Erythroblast (primary cell): ENCODE results near the gene OR52E4.

Experiments used
- DNase-seq, 2 experiments: peaks; one replicate each; lab custom pipeline; 2025; lab: John Stamatoyannopoulos, UW
- GATA1 ChIP-seq: IDR thresholded peaks from 2 replicates; pipeline ENCODE4 v1.6.1; 2011; ENCODE audit warnings: low read depth, mild to moderate bottlenecking, control low read depth, low read length, moderate library complexity
- POLR2A ChIP-seq: IDR thresholded peaks from 2 replicates; pipeline ENCODE4 v1.6.1; 2011; ENCODE audit warnings: mild to moderate bottlenecking, low read length

The OR52E4 gene

DNA sequence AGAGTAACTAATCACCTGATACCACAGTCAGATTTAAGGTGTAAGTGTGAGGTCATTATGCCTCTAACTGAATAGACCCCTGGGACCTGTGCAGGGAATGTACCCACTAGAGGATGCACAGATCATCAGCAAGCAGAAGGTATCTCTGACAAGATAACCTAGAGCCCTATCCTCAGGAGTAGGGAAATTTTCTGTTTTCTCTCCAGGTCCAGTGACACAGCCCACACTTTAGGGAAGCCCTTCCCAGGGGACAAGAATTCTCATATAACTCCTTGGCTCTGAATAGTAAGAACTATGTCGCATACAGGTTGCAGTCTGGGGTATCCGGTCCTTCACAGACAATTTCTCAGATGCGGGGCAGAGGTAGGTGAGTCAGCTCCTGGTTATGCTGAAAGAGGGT is 12.5 kb downstream of the OR52E4 start, which contains the start of gene OR52E5:
OR52E5 (plus strand) TSS at position 301 of the 400 bp plus-strand sequence. CDS start 7,569 bp downstream, outside the sequence.
- no peak for DNase-seq
- TF ChIP-seq POLR2A (no peak), GATA1 (no peak)

- DNase-seq = no peak
- no peak for TF ChIP-seq POLR2A
- no peak for TF ChIP-seq GATA1
Measured at GRCh38 chr11:5899534-5899933, 19.1 kb downstream of the OR52E4 start.

GRCh38 chr11:5910540-5910939 is 30.1 kb downstream of the OR52E4 start:
- DNase-seq = no peak
- TF ChIP-seq GATA1 (no peak), POLR2A (no peak)

- peak in 1 of 2 experiments; percentile 3 for DNase-seq
- no peak for TF ChIP-seq GATA1
- no peak for TF ChIP-seq POLR2A
Measured at GRCh38 chr11:5922749-5923426, 42.5 kb downstream of the OR52E4 start.

- no peak for DNase-seq
- no peak for TF ChIP-seq GATA1
- no peak for TF ChIP-seq POLR2A
Measured at GRCh38 chr11:5923427-5923776, 43.0 kb downstream of the OR52E4 start.

DNA sequence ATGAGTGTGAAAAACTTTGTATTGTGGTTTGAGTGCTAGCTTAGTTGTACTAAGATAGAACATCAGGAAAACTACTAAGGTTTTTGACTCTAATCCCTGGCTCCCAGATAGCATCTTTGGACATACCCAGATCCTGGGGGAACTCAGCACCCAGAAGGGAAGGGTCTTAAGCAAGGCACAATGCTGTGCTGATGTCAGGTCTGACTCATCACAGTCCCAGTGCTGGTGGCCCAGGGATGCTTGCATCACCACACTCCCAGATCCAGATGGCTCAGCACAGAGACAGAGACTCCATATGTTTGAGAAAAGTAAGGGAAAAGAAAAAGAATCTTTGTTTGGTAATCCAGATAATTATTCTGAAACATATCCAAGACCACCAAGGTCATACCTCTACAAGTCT is 43.4 kb downstream of the OR52E4 start:
- TF ChIP-seq GATA1 (no peak), POLR2A (no peak)
- no peak for DNase-seq

DNA sequence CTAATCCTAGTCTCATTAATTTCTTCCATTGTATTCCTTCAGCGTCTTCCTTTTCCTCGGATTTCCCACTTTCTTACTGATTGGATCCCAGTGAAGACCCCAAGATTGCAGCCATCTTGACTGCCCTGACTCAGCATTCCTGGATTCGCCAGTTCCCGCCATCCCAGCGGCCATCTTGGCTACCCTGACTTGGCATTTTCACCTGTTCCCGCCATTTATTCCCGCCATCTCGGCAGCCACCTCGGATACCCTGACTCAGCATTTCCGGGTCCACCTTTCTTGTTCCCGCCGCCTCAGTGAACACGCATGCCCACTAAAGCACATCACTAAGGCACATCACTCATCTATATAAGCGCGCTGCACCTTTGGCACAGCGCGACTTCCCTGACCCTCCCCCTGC is 47.8 kb downstream of the OR52E4 start:
- no peak for DNase-seq
- TF ChIP-seq POLR2A = no peak
- TF ChIP-seq GATA1 = no peak

DNA sequence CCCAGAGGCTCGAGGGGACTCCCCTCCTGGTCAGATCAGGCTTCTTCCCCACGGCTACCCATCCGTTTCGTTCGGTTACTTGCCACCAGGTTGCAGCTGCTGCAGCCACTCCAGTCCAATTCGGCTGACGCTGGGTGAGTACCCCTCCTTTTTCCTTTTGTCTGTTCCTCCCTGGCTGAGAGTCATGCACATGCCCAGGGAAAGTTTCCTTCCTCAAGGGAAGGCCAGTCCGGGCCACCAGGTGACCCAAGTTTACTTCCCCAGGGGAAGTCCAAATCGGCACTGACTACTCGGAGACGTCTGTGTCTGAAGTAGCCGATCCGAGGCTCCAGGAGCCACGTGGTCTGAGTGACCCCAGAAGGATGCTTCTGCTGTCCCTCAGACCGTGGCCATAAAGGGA is 48.4 kb downstream of the OR52E4 start:
- DNase-seq = no peak
- TF ChIP-seq POLR2A = no peak
- TF ChIP-seq GATA1 = no peak

GRCh38 chr11:5929571-5930368 is 49.3 kb downstream of the OR52E4 start:
- TF ChIP-seq POLR2A (no peak), GATA1 (no peak)
- no peak for DNase-seq

- TF ChIP-seq GATA1 (no peak), POLR2A (no peak)
- no peak for DNase-seq
Measured at GRCh38 chr11:5930614-5931013, 50.2 kb downstream of the OR52E4 start.

DNA sequence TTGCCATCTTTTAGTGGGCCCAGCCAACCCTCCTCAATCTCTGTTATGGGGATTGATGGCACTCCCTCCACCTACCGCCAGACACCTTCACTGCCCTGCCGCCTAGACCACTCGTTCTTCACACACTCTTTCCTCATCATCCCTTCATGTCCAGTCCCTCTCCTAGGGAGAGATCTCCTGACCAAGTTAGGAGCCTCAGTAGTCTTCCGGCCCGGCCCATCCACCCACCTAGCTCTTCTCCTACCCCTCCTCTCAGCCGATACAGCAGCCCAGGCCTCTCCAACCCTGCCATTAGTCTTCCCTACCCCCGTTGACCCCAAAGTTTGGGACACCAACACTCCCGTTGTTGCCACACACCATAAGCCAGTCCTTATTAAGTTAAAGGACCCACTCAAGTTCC is 50.6 kb downstream of the OR52E4 start:
- no peak for DNase-seq
- TF ChIP-seq POLR2A = no peak
- no peak for TF ChIP-seq GATA1

DNA sequence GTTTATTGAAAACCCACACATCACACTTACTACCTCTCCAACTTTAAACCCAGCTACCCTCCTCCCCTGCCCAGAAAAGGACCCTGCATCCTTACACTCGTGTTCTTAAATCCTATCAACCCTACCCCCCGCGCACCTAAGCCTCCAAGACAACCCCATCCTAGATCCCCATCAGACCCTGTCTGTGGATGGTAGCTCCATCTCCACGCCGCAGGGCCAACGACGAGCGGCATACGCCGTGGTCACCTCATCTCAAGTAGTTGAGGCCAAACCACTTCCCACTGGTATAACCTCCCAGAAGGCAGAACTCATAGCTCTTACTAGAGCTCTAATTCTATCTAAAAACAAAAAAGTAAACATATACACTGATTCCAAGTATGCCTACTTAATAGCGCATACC is 52.2 kb downstream of the OR52E4 start:
- TF ChIP-seq POLR2A (no peak), GATA1 (no peak)
- no peak for DNase-seq

GRCh38 chr11:5933116-5933515 is 52.7 kb downstream of the OR52E4 start:
- TF ChIP-seq GATA1 (no peak), POLR2A (no peak)

More at GRCh38 chr11:5933116-5933515, 52.7 kb downstream of the OR52E4 start:
- DNase-seq = no peak
